22Rv1 (cell line): Measurements from ENCODE around the gene SND1.
"Not testable (repeated sequence)": the region's sequence is repeated elsewhere in the genome, so short reads cannot be mapped to it uniquely, and the experiment has no call there.

Experiments used
- H3K27ac ChIP-seq: fragments of 450-650 bp; 2 replicates; pipeline ENCODE4 v1.5.1; 2017
- ZFX ChIP-seq: fragments of 450-650 bp; IDR thresholded peaks from 2 replicates; pipeline ENCODE4 v1.6.1; 2017; ENCODE audit warnings: antibody characterized with exemption, borderline replicate concordance
- TF ChIP-seq, protein P1 (sequence below): fragments of 450-650 bp; IDR thresholded peaks from 2 replicates; pipeline ENCODE4 v1.5.1; 2017; ENCODE audit warnings: mild to moderate bottlenecking

The SND1 gene

DNA sequence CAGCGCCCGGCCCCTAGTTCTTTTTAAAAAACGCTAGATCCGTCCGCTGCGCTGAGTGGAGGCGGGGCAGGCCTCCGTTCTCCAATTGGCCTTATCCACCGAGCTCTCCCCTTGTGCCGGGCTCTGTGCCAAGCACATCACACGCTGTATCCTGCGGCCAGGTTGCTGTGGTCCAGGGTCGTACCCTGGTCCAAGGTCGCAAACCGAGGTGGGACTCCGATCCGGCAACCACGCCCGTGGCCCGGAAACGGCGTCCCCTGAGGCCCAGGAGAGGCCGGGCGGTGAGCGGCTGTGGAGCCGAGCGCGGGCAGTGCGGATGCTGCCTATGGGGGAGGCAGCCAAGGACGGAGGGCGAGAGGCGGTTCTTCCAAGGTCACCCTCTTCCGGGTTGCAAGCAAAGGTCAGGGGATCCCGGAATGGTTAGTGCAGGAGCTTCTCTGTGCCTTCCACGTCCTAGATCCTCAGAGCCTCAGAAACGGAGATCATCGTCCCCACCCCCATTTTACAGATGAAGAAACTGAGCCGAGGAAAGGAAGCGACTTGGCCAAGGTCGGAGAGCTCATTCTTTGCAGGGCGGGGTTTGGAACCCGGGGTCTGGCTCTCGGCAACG lies 451.6 kb downstream of the SND1 start:
- no peak overlapping the region for H3K27ac ChIP-seq
- no peak for TF ChIP-seq ZFX
- TF ChIP-seq, protein P1, sequence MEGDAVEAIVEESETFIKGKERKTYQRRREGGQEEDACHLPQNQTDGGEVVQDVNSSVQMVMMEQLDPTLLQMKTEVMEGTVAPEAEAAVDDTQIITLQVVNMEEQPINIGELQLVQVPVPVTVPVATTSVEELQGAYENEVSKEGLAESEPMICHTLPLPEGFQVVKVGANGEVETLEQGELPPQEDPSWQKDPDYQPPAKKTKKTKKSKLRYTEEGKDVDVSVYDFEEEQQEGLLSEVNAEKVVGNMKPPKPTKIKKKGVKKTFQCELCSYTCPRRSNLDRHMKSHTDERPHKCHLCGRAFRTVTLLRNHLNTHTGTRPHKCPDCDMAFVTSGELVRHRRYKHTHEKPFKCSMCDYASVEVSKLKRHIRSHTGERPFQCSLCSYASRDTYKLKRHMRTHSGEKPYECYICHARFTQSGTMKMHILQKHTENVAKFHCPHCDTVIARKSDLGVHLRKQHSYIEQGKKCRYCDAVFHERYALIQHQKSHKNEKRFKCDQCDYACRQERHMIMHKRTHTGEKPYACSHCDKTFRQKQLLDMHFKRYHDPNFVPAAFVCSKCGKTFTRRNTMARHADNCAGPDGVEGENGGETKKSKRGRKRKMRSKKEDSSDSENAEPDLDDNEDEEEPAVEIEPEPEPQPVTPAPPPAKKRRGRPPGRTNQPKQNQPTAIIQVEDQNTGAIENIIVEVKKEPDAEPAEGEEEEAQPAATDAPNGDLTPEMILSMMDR, result no peak

DNA sequence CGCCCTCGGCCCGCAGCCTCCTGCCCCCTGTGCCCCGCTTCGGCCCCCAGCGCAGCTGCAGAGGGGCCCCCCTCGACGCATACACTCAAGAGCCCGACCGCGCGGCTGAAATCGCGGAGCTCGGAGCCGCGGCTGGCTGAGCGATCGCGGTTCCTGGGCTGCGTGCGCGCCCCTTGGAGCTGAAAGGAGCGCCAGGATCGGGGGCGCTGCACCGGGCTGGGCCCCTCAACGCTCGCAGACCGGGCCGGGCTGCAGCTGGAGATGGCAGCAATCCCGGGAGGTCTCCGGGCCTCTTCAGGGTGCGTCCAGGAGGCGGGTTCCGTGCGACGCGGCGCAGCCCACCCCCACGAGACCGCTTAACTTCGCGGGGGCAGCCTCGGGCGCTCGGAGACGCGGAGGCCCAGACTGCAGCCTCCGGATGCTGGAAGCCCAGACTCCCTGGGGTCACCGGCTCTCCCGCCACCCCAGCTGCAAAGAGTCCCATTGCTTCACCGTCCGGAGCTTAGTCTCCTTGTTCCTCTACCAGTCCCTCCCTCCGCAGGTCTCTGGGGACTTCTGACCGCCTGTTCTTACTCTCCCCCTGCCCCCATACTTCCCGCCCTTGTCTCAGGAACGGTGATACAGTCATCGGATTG lies 452.2 kb downstream of the SND1 start:
- no peak for TF ChIP-seq ZFX
- TF ChIP-seq, protein P1, result no peak
- H3K27ac ChIP-seq, result no peak overlapping the region

DNA sequence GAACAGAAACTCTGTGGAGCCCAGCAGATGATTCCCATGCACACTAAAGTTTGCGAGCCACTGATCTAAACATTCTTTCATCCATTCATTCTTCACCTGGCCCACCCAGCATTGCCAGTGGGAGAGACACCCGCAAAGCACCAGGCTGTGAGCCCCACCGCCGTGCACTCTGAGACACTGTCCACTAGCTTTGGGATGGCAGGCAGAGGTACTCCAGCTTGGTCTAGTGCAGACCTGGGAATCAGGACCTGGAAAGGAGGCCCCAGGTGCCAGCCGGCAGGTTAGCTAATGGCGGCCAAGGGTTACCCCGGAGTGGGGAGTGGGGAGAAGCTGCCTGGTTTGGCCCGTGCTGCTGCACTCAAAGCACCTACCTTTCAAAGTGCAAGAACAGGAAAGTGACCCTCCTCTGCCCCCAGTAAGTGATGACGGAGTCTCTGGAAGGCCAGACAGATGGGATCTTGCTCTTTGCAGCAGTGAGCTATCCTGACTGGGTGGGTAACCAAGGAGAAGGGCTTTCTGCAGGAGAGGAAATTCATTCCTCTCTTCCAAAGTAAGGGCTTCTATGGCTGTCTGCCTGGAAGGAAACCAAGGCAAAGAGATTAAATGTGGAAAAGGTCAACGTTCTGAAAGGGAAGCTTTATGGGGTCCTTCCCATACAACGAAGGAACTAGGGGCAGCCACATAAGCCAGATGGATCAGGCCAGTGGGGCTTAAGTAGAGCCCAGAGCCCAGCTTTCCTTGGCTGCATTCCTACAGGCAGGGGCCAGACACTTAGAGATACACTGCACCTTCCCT lies 453.4 kb downstream of the SND1 start:
- TF ChIP-seq, protein P1, result no peak
- TF ChIP-seq ZFX, result no peak
- H3K27ac ChIP-seq, result no peak overlapping the region

DNA sequence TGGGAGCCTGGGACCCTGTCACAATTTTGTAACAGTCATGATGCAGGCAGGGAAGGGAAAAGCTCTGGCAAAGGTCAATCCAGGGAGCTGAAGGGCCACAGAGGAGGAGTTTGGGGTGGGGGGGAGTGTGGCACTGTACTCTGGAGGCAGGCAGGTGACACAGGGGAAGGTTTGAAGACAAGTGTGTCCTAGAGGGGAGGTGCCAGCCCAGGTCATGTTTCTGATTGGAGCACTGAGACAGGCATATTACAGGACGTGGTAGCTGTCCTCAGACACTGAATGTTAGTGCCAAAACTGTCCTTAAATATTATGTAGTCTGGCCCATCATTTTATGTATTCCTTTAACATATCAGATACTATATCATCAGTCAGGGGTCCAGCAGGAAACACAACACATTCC lies 454.8 kb downstream of the SND1 start:
- no peak overlapping the region for H3K27ac ChIP-seq
- TF ChIP-seq ZFX, result no peak
- TF ChIP-seq, protein P1, result no peak

DNA sequence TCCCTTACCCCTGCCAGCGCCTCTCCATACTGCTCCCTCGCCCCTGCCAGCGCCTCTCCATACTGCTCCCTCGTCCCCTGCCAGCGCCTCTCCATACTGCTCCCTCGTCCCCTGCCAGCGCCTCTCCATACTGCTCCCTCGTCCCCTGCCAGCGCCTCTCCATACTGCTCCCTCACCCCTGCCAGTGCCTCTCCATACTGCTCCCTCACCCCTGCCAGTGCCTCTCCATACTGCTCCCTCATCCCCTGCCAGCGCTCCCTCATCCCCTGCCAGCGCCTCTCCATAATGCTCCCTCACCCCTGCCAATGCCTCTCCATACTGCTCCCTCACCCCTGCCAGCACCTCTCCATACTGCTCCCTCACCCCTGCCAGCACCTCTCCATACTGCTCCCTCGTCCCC lies 455.5 kb downstream of the SND1 start:
- not testable (repeated sequence) for H3K27ac ChIP-seq

DNA sequence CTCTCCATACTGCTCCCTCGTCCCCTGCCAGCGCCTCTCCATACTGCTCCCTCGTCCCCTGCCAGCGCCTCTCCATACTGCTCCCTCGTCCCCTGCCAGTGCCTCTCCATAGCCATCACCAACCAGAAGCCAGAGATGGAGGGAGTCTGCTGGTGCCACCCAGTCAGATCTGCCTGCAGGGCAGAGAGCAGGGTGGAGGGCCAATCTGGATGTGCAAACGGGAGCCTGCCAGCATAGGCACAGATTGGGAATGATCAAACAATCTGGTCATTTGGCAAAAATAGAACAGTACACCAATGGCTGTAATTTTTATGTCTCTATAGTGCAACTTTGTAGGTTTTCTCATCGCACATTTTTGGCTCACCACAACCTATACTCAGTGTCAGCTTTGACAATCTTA lies 456.1 kb downstream of the SND1 start:
- TF ChIP-seq ZFX, result no peak
- TF ChIP-seq, protein P1, result no peak
- H3K27ac ChIP-seq, result no peak overlapping the region

DNA sequence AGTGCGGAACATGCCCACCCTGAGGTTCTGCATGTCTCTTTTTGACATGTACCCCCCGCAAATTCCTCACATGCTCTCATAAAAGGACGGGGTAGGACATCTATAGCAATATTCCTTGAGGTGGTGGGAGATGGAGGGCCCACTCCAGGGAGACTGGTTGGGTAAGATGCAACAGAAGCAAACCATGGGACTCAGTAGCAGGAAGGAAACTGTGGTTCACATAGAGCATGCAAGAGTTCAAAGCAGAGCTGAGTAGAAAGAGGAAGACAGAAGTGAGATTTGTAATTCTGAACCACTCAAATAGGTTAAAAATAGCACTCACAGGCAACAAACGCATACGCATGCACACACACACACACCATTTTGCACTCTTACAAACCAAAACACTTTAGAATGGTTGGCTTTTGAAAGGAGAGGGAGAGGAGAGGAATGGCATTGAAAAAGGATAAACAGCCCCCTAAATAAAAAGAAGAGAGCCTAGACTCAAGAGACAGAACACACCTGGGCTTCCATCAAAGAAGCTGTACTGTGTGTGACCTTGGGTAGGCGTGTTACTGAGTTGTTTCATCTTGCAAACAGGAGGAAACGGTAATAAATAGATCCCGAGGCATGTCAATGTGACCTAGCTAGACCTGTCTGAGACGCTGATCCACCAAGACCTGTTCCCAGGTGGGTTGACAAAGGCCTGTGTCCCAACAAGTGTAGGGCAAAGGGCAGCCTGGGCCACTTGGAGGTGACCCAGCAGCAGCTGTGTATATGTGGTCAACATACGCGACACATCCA lies 456.8 kb downstream of the SND1 start:
- TF ChIP-seq, protein P1, result no peak
- TF ChIP-seq ZFX, result no peak
- no peak overlapping the region for H3K27ac ChIP-seq

DNA sequence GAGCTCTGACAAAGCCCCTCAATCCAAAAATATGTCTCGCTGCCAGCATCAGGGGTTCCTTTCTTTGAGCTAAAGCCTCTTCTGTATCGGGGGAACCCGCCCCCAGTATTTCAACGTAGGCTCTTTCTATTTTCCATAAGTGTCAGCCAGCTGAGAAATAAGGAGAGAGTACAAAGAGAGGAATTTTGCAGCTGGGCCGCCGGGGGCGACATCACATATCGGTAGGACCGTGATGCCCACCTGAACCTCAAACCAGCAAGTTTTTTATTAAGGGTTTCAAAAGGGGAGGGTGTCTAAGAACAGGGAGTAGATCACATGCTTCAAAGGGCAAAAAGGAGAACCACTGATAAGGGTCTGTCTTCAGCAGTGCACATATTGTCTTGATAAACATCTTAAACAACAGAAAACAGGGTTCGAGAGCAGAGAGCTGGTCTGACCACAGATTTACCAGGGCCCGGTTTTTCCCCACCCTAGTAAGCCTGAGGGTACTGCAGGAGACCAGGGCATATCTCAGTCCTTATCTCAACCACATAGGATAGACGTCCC lies 457.5 kb downstream of the SND1 start:
- not testable (repeated sequence) for H3K27ac ChIP-seq
